ENCODE results near the gene TRIM4.
A peak's percentile ranks its signal among the peaks of the same experiment; 100 is the strongest.
"Not testable (repeated sequence)": the region's sequence is repeated elsewhere in the genome, so short reads cannot be mapped to it uniquely, and the experiment has no call there.

TRIM4 gene, protein sequence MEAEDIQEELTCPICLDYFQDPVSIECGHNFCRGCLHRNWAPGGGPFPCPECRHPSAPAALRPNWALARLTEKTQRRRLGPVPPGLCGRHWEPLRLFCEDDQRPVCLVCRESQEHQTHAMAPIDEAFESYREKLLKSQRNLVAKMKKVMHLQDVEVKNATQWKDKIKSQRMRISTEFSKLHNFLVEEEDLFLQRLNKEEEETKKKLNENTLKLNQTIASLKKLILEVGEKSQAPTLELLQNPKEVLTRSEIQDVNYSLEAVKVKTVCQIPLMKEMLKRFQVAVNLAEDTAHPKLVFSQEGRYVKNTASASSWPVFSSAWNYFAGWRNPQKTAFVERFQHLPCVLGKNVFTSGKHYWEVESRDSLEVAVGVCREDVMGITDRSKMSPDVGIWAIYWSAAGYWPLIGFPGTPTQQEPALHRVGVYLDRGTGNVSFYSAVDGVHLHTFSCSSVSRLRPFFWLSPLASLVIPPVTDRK

DNA sequence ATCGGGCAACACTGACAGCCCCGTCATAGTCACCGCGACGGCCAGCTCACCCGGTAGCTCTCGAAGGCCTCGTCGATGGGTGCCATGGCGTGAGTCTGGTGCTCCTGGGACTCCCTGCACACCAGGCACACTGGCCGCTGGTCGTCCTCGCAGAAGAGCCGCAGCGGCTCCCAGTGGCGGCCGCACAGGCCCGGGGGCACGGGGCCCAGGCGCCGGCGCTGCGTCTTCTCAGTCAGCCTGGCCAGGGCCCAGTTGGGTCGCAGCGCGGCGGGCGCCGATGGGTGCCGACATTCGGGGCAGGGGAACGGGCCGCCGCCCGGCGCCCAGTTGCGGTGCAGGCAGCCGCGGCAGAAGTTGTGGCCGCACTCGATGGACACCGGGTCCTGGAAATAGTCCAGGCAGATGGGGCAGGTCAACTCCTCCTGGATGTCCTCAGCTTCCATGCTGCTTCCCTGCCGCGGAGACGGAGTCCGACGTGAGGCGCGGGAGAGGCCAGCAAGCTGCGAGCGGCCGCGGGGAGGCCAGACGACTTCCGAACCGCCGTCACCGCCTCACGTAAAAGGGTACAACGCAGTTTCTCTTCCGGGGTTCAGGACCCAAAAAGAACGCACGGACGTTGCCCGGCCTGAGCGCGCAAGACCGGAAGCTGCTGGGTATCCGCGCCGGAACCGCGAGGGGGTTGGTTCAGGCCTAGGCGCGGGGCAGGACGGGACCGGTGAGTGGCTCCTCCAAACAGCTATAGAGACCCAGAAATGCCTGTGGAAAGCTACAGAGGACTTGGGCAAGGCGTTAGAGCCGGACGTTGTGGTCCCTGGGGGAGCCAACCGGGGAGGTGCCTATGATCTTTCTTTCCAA is at the start of gene TRIM4:
TRIM4 (minus strand) TSS at position 572 of the 855 bp plus-strand sequence; CDS start at position 443, 129 bp downstream.
- DNase-seq (ENCODE audit: low read depth): peak; percentile 97
- peak within 1 kb of the TSS; percentile 98 for H3K4me3 ChIP-seq (ENCODE audit: low read depth, low read length)
- TF ChIP-seq, protein P1, sequence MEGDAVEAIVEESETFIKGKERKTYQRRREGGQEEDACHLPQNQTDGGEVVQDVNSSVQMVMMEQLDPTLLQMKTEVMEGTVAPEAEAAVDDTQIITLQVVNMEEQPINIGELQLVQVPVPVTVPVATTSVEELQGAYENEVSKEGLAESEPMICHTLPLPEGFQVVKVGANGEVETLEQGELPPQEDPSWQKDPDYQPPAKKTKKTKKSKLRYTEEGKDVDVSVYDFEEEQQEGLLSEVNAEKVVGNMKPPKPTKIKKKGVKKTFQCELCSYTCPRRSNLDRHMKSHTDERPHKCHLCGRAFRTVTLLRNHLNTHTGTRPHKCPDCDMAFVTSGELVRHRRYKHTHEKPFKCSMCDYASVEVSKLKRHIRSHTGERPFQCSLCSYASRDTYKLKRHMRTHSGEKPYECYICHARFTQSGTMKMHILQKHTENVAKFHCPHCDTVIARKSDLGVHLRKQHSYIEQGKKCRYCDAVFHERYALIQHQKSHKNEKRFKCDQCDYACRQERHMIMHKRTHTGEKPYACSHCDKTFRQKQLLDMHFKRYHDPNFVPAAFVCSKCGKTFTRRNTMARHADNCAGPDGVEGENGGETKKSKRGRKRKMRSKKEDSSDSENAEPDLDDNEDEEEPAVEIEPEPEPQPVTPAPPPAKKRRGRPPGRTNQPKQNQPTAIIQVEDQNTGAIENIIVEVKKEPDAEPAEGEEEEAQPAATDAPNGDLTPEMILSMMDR (IDR thresholded peaks at IDR 0.05; ENCODE audit: insufficient read depth, low read depth, low read length, missing control alignments): peak; percentile 22

DNA sequence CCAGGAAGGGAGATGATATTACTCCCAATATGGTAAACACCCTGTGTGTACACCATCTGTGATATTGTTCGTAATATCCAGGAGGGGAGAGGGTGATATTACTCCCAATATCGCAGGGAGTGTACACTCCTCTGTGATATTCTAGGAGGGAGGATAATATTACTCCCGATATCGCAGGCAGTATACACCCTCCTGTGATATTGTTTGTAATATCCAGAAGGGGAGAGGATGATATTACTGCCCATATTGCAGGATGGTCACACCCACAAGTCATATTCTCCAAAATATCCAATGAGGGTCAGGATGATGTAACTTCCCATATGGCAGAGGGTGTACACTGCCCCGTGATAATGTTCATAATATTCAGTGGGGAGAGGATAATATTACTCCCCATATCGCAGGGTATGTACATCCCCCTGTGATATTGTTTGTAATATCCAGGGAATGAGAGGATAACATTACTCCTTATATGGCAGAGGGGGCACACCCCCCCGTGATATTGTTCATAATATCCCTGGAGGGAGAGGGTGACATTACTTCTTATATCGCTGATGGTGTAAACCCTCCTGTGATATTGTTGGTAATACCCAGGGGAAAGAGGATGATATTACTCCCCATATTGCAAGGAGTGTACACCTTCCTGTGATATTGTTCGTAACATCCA is 39.4 kb upstream of the TRIM4 start:
- H3K4me3 ChIP-seq (ENCODE audit: low read depth, low read length): no peak overlapping the region
- DNase-seq (ENCODE audit: low read depth): no peak
- TF ChIP-seq, protein P1 (IDR thresholded peaks at IDR 0.05; ENCODE audit: insufficient read depth, low read depth, low read length, missing control alignments): no peak

DNA sequence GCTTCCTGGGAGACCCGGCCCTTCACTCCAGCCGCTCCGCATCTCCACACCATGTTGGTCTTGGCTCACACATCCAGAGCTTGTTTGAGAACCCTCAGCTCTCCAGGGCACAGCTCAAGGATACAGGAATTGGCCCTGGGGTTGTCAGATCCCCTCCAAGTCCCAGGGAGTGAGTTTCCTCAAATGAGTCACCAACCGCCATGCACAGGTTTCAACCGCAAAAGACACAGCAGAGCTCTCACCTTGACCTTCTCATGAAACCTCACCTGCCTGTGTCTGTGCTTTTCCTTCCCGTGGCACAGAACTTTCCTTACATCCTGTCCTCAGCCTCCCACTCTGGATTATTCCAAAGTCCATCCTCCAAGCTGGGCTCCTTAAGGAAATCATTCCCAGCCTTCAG is 35.9 kb upstream of the TRIM4 start:
- TF ChIP-seq, protein P1 (IDR thresholded peaks at IDR 0.05; ENCODE audit: insufficient read depth, low read depth, low read length, missing control alignments): no peak
- peak; percentile 28 for DNase-seq (ENCODE audit: low read depth)
- H3K4me3 ChIP-seq (ENCODE audit: low read depth, low read length): no peak overlapping the region

DNA sequence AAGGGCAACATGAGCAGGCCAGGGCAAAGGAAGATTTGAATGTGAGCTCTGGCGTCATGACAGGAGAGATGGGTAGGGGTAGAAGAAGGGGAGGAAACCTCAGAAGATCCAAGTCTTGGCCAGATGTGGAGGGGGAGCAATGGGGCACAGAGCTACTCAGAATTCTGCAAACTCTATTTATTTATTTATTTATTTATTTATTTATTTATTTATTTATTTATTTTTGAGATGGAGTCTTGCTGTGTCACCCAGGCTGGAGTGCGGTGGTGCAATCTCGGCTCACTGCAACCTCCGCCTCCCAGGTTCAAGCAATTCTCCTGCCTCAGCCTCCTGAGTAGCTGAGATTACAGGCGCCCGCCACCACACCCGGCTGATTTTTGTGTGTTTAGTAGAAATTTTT is 35.3 kb upstream of the TRIM4 start:
- not testable (repeated sequence) for DNase-seq (ENCODE audit: low read depth)

DNA sequence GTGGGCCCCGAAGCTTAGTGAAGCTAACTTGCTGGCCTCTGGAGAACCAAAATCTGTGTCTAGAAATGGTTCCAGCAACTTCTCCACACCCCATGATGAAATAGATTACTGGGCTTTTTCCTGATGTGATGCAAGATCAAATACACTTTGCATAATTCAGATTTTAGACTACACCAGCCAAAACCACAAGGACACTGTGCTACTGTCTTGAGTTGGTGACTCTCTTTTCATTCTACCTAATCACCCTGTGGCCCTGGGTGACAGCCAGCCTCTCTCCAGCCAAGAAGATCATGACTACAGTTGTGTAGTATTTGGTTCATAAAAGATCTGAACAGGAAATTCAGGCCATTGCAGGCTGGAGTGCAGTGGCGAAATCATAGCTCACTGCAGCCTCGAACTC is 34.3 kb upstream of the TRIM4 start:
- H3K4me3 ChIP-seq (ENCODE audit: low read depth, low read length): no peak overlapping the region
- no peak for DNase-seq (ENCODE audit: low read depth)
- TF ChIP-seq, protein P1 (IDR thresholded peaks at IDR 0.05; ENCODE audit: insufficient read depth, low read depth, low read length, missing control alignments): no peak

More for the DNA sequence above, 35.3 kb upstream of the TRIM4 start:
- not testable (repeated sequence) for H3K4me3 ChIP-seq (ENCODE audit: low read depth, low read length)

DNA sequence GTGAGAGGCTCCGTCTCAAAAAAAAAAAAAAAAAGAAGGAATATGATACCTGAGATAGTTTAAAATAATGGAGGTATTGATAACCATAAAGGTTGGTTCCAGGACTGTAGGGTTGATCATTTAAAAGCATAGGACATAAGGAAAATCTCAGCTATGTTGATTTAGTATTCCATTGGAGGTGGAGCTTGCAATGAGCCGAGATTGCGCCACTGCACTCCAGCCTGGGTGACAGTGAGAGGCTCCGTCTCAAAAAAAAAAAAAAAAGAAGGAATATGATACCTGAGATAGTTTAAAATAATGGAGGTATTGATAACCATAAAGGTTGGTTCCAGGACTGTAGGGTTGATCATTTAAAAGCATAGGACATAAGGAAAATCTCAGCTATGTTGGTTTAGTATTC is 33.3 kb upstream of the TRIM4 start:
- not testable (repeated sequence) for DNase-seq (ENCODE audit: low read depth)

DNA sequence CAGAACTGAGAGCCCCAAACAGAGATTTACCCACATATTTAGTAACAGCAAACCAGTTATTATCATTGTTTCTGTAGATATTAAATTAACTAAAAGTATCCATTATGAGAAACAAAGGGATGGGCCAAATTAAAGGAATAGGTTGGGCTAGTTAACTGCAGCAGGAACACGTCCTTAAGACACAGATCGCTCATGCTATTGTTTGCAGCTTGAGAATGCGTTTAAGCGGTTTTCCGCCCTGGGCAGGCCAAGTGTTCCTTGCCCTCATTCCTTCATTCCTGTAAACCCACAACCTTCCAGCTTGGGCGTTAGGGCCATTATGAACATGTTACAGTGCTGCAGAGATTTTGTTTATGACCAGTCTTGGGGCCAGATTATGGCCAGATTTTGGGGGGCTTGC is 31.5 kb upstream of the TRIM4 start:
- DNase-seq (ENCODE audit: low read depth); H3K4me3 ChIP-seq (ENCODE audit: low read depth, low read length): not testable (repeated sequence)

More for the DNA sequence above, 33.3 kb upstream of the TRIM4 start:
- H3K4me3 ChIP-seq (ENCODE audit: low read depth, low read length): not testable (repeated sequence)

DNA sequence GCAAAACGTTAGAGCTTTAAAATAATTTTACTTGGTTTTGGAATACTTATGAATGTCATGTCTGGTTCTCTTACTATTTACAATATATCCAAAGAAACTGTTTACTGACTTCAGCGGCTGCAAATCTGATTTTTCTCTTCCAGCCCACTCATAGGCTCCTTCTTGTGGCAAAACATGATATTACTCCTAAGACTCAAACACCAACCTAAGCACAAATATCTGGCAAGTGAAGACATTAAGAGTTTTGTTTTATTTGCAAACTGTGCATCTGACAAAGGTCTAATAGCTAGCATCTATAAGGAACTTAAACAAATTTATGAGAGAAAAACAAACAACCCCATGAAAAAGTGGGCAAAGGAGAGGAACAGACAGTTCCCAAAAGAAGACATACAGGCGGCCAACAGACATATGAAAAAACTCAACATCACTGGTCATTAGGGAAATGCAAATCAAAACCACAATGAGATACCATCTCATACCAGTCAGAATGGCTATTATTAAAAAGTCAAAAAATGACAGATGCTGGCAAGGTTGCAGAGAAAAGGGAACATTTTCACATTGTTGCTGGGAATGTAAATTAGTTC is 30.4 kb upstream of the TRIM4 start:
- TF ChIP-seq, protein P1 (IDR thresholded peaks at IDR 0.05; ENCODE audit: insufficient read depth, low read depth, low read length, missing control alignments): peak; percentile 30
- peak; percentile 28 for DNase-seq (ENCODE audit: low read depth)

More for the DNA sequence above, 30.4 kb upstream of the TRIM4 start:
- no peak overlapping the region for H3K4me3 ChIP-seq (ENCODE audit: low read depth, low read length)

All from GM12865 (cell line).